NCI-H510A treated with DMSO at 0.1 percent for 48 hours (cell line): ENCODE results near the gene DAGLA.

ENCODE experiments used
- DNase-seq: peaks from one replicate; lab custom pipeline; 2025; lab: John Stamatoyannopoulos, UW

DAGLA gene

GRCh38 chr11:61690706-61691379, 10.7 kb downstream of the DAGLA start:
- DNase-seq = no peak

GRCh38 chr11:61691380-61692156, 11.4 kb downstream of the DAGLA start:
- no peak for DNase-seq

- DNase-seq = no peak
Measured at GRCh38 chr11:61693922-61694601, 13.9 kb downstream of the DAGLA start.

- DNase-seq = no peak
Measured at GRCh38 chr11:61694602-61694939, 14.4 kb downstream of the DAGLA start.

- DNase-seq = peak; percentile 76
Measured at GRCh38 chr11:61694946-61695706, 14.9 kb downstream of the DAGLA start.

- peak; percentile 49 for DNase-seq
Measured at GRCh38 chr11:61695917-61696316, 15.7 kb downstream of the DAGLA start.

- no peak for DNase-seq
Measured at GRCh38 chr11:61696602-61697001, 16.4 kb downstream of the DAGLA start.

GRCh38 chr11:61697078-61697502, 16.9 kb downstream of the DAGLA start:
- no peak for DNase-seq

- no peak for DNase-seq
Measured at GRCh38 chr11:61697764-61698163, 17.6 kb downstream of the DAGLA start.

GRCh38 chr11:61698173-61698948, 18.2 kb downstream of the DAGLA start:
- peak; percentile 18 for DNase-seq

GRCh38 chr11:61699737-61700160, 19.6 kb downstream of the DAGLA start:
- DNase-seq = peak; percentile 97

- peak; percentile 90 for DNase-seq
Measured at GRCh38 chr11:61700212-61700611, 20.0 kb downstream of the DAGLA start.

GRCh38 chr11:61700720-61701119, 20.5 kb downstream of the DAGLA start:
- no peak for DNase-seq

- peak; percentile 78 for DNase-seq
Measured at GRCh38 chr11:61701242-61701886, 21.2 kb downstream of the DAGLA start.

- DNase-seq = no peak
Measured at GRCh38 chr11:61702701-61703312, 22.6 kb downstream of the DAGLA start.

GRCh38 chr11:61704838-61705237, 24.6 kb downstream of the DAGLA start:
- peak; percentile 26 for DNase-seq

GRCh38 chr11:61706452-61707400, 26.5 kb downstream of the DAGLA start:
- no peak for DNase-seq

GRCh38 chr11:61707574-61707973, 27.4 kb downstream of the DAGLA start:
- peak; percentile 82 for DNase-seq

- no peak for DNase-seq
Measured at GRCh38 chr11:61709110-61709509, 28.9 kb downstream of the DAGLA start.
